GM18502 (cell line): ENCODE data around the gene UBAP1L.

ENCODE experiments used
- ATAC-seq: cut with Tn5 transposase; IDR thresholded peaks from one replicate; pipeline ENCODE4 v1.9.1; 2021; ENCODE audit warnings: mild to moderate bottlenecking; ENCODE audit not compliant: unreplicated experiment, poor library complexity

The UBAP1L gene

GRCh38 chr15:65068403-65068788 is 46.6 kb downstream of the UBAP1L start:
- no peak for ATAC-seq

GRCh38 chr15:65067645-65068402 is 47.2 kb downstream of the UBAP1L start, which contains the start of gene RASL12:
Gene RASL12, minus strand, starts transcription at chr15:65067991. Its CDS starts 156 bp downstream, at chr15:65067835.
- ATAC-seq = no peak

GRCh38 chr15:65067317-65067644 is 47.7 kb downstream of the UBAP1L start:
- no peak for ATAC-seq

GRCh38 chr15:65066635-65067316 is 48.2 kb downstream of the UBAP1L start:
- ATAC-seq = no peak

- ATAC-seq = no peak
These were observed 48.9 kb downstream of the UBAP1L start for GRCh38 chr15:65066001-65066634.

- ATAC-seq = no peak
These were observed 52.3 kb downstream of the UBAP1L start for GRCh38 chr15:65062726-65063125.

- ATAC-seq = no peak
These were observed 52.9 kb downstream of the UBAP1L start for GRCh38 chr15:65062061-65062460.

GRCh38 chr15:65060641-65061397 is 54.2 kb downstream of the UBAP1L start:
- no peak for ATAC-seq

- ATAC-seq = no peak
These were observed 54.9 kb downstream of the UBAP1L start for GRCh38 chr15:65059931-65060596.

GRCh38 chr15:65059369-65059750 is 55.6 kb downstream of the UBAP1L start:
- ATAC-seq = no peak

- ATAC-seq = no peak
These were observed 56.3 kb downstream of the UBAP1L start for GRCh38 chr15:65058394-65059368.

- no peak for ATAC-seq
These were observed 57.5 kb downstream of the UBAP1L start for GRCh38 chr15:65057549-65057940.

GRCh38 chr15:65056868-65057548 is 58.0 kb downstream of the UBAP1L start:
- no peak for ATAC-seq

GRCh38 chr15:65056106-65056505 is 58.9 kb downstream of the UBAP1L start:
- ATAC-seq = no peak

GRCh38 chr15:65055201-65055870 is 59.7 kb downstream of the UBAP1L start:
- ATAC-seq = no peak

- ATAC-seq = no peak
These were observed 60.4 kb downstream of the UBAP1L start for GRCh38 chr15:65054333-65055200.

GRCh38 chr15:65052956-65053355 is 62.0 kb downstream of the UBAP1L start:
- no peak for ATAC-seq
